HCT116 (cell line): Measurements from ENCODE around the gene RHBDL3. TPM values are rescaled to one million over a fixed set of nuclear protein-coding genes. Genes with fewer than 3 reads are reported as not detected.

Source experiments
- ATAC-seq: fragments of 200-7000 bp; cut with Tn5 transposase; 2 replicates; pipeline ENCODE4 v1.9.1; 2020; ENCODE audit warnings: mild to moderate bottlenecking, moderate library complexity
- BruUV-seq: library from RNA; stranded (reverse); fragments of 400-500 nt; replicated peaks from 2 replicates; lab custom pipeline; 2021; lab: Mats Ljungman, UMichigan
- CTCF ChIA-PET: fragments of 300-600 bp; sonication (Branson Sonifier 250); formaldehyde crosslinking; loops from one replicate; lab custom pipeline; 2021; ENCODE audit warnings: antibody characterized with exemption; lab: Charles Lee
- POLR2A ChIA-PET: fragments of 300-600, 350-600 bp; sonication (Branson Sonifier 250); formaldehyde crosslinking; loops from one replicate; lab custom pipeline; 2021; ENCODE audit warnings: antibody characterized with exemption; lab: Charles Lee
- RAD21 ChIA-PET, 2 experiments: fragments of 300-600 bp; sonication (Branson Sonifier 250); formaldehyde crosslinking; loops; one replicate each; lab custom pipeline; 2023; ENCODE audit warnings: low total read pairs in 2 of 2; ENCODE audit not compliant: uncharacterized antibody in 2 of 2, unreplicated experiment in 2 of 2, low non-redundant PET in 1 of 2; lab: Charles Lee
- DNase-seq: peaks from one replicate; pipeline ENCODE4 v3.0.0-alpha.2; 2010; ENCODE audit warnings: low read depth, low spot score
- H2AFZ ChIP-seq: fragments of 200-600 bp; shearing (Covaris generic), sonication (generic); 2 replicates; pipeline ENCODE4 v1.6.1; 2017; ENCODE audit warnings: low read depth, mixed run types, mixed read lengths, antibody characterized with exemption, low read length; ENCODE audit not compliant: poor library complexity, severe bottlenecking
- H3K27ac ChIP-seq: 2 replicates; pipeline ENCODE4 v1.5.1; 2012; ENCODE audit warnings: low read depth, low read length
- H3K27me3 ChIP-seq: fragments of 200-600 bp; sonication (generic); 2 replicates; pipeline ENCODE4 v1.6.1; 2016; ENCODE audit warnings: mixed run types, low read length, mixed read lengths; ENCODE audit not compliant: insufficient read depth
- H3K36me3 ChIP-seq, 2 experiments: fragments of 200-500 bp in 1 of 2; fragments of 200-600 bp in 1 of 2; sonication (Bioruptor generic) in 1 of 2; sonication (generic) in 1 of 2; 2 replicates each; pipeline versions ENCODE4 v1.5.1 to v1.6.1; 2014 to 2016; ENCODE audit warnings: low read length in 2 of 2, inconsistent platforms in 1 of 2, mixed read lengths in 1 of 2, mixed run types in 1 of 2; ENCODE audit not compliant: insufficient read depth in 2 of 2, control insufficient read depth in 1 of 2
- H3K4me1 ChIP-seq, 2 experiments: fragments of 200-600 bp in 1 of 2; sonication (generic) in 1 of 2; 2 replicates each; pipeline versions ENCODE4 v1.5.1 to v1.6.1; 2012 to 2017; ENCODE audit warnings: low read length in 2 of 2, inconsistent platforms in 1 of 2, mild to moderate bottlenecking in 1 of 2, mixed read lengths in 1 of 2, mixed run types in 1 of 2, moderate library complexity in 1 of 2; ENCODE audit not compliant: insufficient read depth in 2 of 2, control insufficient read depth in 1 of 2
- H3K4me2 ChIP-seq: fragments of 200-600 bp; sonication (generic); 2 replicates; pipeline ENCODE4 v1.6.1; 2017; ENCODE audit warnings: mixed run types, low read length, mixed read lengths
- H3K4me3 ChIP-seq, 2 experiments: fragments of 200-600 bp in 1 of 2; sonication (generic) in 1 of 2; replicated peaks in 1 of 2; 2 replicates each; pipeline ENCODE4 v1.5.1; 2011 to 2016; ENCODE audit warnings: low read length in 2 of 2, control low read depth in 1 of 2, low read depth in 1 of 2, mild to moderate bottlenecking in 1 of 2, mixed read lengths in 1 of 2, mixed run types in 1 of 2
- H3K79me2 ChIP-seq: fragments of 200-600 bp; sonication (generic); 2 replicates; pipeline ENCODE4 v1.6.1; 2017; ENCODE audit warnings: mild to moderate bottlenecking, mixed run types, low read length, moderate library complexity, mixed read lengths; ENCODE audit not compliant: insufficient read depth
- H3K9ac ChIP-seq: fragments of 200-600 bp; sonication (generic); 2 replicates; pipeline ENCODE4 v1.6.1; 2016; ENCODE audit warnings: low read length, mixed read lengths
- H3K9me2 ChIP-seq: fragments of 200-600 bp; sonication (generic), shearing (Covaris generic); 2 replicates; pipeline ENCODE4 v1.6.1; 2017; ENCODE audit warnings: mixed run types, mild to moderate bottlenecking, moderate library complexity; ENCODE audit not compliant: insufficient read depth
- H3K9me3 ChIP-seq, 2 experiments: fragments of 200-500 bp in 1 of 2; fragments of 200-600 bp in 1 of 2; sonication (Bioruptor generic) in 1 of 2; sonication (generic) in 1 of 2; 2 replicates each; pipeline ENCODE4 v1.6.1; 2014 to 2017; ENCODE audit warnings: low read length in 2 of 2, mixed read lengths in 2 of 2, inconsistent platforms in 1 of 2, low read depth in 1 of 2, mild to moderate bottlenecking in 1 of 2, mixed run types in 1 of 2, moderate library complexity in 1 of 2; ENCODE audit not compliant: control insufficient read depth in 1 of 2, insufficient read depth in 1 of 2
- H4K20me1 ChIP-seq: fragments of 200-600 bp; sonication (generic), shearing (Covaris generic); 2 replicates; pipeline ENCODE4 v1.6.1; 2017; ENCODE audit warnings: mixed run types, mild to moderate bottlenecking, moderate library complexity; ENCODE audit not compliant: insufficient read depth
- CBX3 ChIP-seq: IDR thresholded peaks from 2 replicates; pipeline ENCODE4 v1.6.1; 2012; ENCODE audit warnings: low read depth
- CEBPB ChIP-seq: IDR thresholded peaks from 2 replicates; pipeline ENCODE4 v1.6.1; 2012; ENCODE audit warnings: low read depth
- CTCF ChIP-seq, 3 experiments: fragments of 200-600 bp in 1 of 3; sonication (generic) in 1 of 3; IDR thresholded peaks in 2 of 3; conservative IDR thresholded peaks in 1 of 3; 2 replicates each; pipeline ENCODE4 v1.5.1; 2012 to 2017; ENCODE audit warnings: low read depth in 2 of 3, low read length in 2 of 3, antibody characterized with exemption in 1 of 3, borderline replicate concordance in 1 of 3, control low read depth in 1 of 3, mild to moderate bottlenecking in 1 of 3, mixed read lengths in 1 of 3, mixed run types in 1 of 3, moderate library complexity in 1 of 3; ENCODE audit not compliant: insufficient read depth in 1 of 3
- ELF1 ChIP-seq: IDR thresholded peaks from 2 replicates; pipeline ENCODE4 v1.6.1; 2012; ENCODE audit warnings: low read depth, borderline replicate concordance
- EZH2phosphoT487 ChIP-seq: fragments of 200-600 bp; IDR thresholded peaks from 2 replicates; pipeline ENCODE4 v1.6.1; 2018; ENCODE audit warnings: antibody characterized with exemption, borderline replicate concordance
- FOSL1 ChIP-seq: IDR thresholded peaks from 2 replicates; pipeline ENCODE4 v1.6.1; 2012; ENCODE audit warnings: low read depth
- JUND ChIP-seq: IDR thresholded peaks from 2 replicates; pipeline ENCODE4 v1.6.1; 2012
- POLR2A ChIP-seq: IDR thresholded peaks from 2 replicates; pipeline ENCODE4 v1.7.0; 2011; ENCODE audit warnings: borderline replicate concordance; ENCODE audit not compliant: insufficient read depth, insufficient read length; ENCODE audit errors: extremely low read depth
- POLR2AphosphoS5 ChIP-seq: IDR thresholded peaks from 2 replicates; pipeline ENCODE4 v1.6.1; 2011; ENCODE audit warnings: mild to moderate bottlenecking, low read depth, low read length, moderate library complexity
- RAD21 ChIP-seq: IDR thresholded peaks from 2 replicates; pipeline ENCODE4 v1.6.1; 2012; ENCODE audit warnings: low read depth, mild to moderate bottlenecking
- REST ChIP-seq: IDR thresholded peaks from 2 replicates; pipeline ENCODE4 v1.6.1; 2012; ENCODE audit warnings: low read depth
- SIN3A ChIP-seq: IDR thresholded peaks from 2 replicates; pipeline ENCODE4 v1.6.1; 2012; ENCODE audit warnings: low read depth
- SP1 ChIP-seq: IDR thresholded peaks from 2 replicates; pipeline ENCODE4 v1.6.1; 2012; ENCODE audit warnings: low read depth
- SRF ChIP-seq: IDR thresholded peaks from 2 replicates; pipeline ENCODE4 v1.6.1; 2012; ENCODE audit warnings: low read depth
- TCF7L2 ChIP-seq: IDR thresholded peaks from 2 replicates; pipeline ENCODE4 v1.7.0; 2011; ENCODE audit warnings: borderline replicate concordance, inconsistent platforms; ENCODE audit not compliant: insufficient read depth, insufficient read length; ENCODE audit errors: extremely low read depth
- YY1 ChIP-seq: IDR thresholded peaks from 2 replicates; pipeline ENCODE4 v1.6.1; 2011; ENCODE audit warnings: low read length, low read depth, moderate library complexity, mild to moderate bottlenecking; ENCODE audit not compliant: insufficient replicate concordance; ENCODE audit errors: extremely low read depth
- ZBTB33 ChIP-seq: IDR thresholded peaks from 2 replicates; pipeline ENCODE4 v1.6.1; 2011; ENCODE audit warnings: mild to moderate bottlenecking, low read length, moderate library complexity; ENCODE audit not compliant: insufficient replicate concordance; ENCODE audit errors: extremely low read depth
- ZNF274 ChIP-seq: fragments of 200-500 bp; sonication (Bioruptor generic); IDR thresholded peaks from 2 replicates; pipeline ENCODE4 v1.6.1; 2014; ENCODE audit warnings: mild to moderate bottlenecking, low read depth, low read length, inconsistent platforms
- intact Hi-C: fragments of 100-400 bp; cut with micrococcal nuclease; formaldehyde crosslinking; loops from 2 replicates; pipeline ENCODE4 v1.10.0; 2022
- total RNA-seq: library from RNA; stranded (reverse); gene quantifications from one replicate; pipeline ENCODE4 v1.2.1, GENCODE V29; 2021; ENCODE audit not compliant: unreplicated experiment

The RHBDL3 gene
- total RNA-seq, 1 experiment from 2014 or later, result 4.0 TPM

- RAD21 ChIA-PET, result no interaction called here
- TF ChIP-seq CEBPB (no peak), SIN3A (no peak), SRF (no peak), YY1 (no peak), REST (no peak), TCF7L2 (no peak), EZH2phosphoT487 (no peak), ZBTB33 (no peak), SP1 (no peak), FOSL1 (no peak), CBX3 (no peak), JUND (no peak), POLR2AphosphoS5 (no peak), CTCF (IDR thresholded peaks at IDR 0.05 in 2 of 3, conservative IDR thresholded peaks at IDR 0.05 in 1 of 3; ENCODE audit: borderline replicate concordance in 1 of 3, insufficient read depth in 1 of 3, low read depth in 2 of 3, low read length in 2 of 3) (no peak), ELF1 (no peak), RAD21 (no peak), POLR2A (no peak), ZNF274 (no peak)
- TF ChIP-seq, all 23 proteins: peak for 0
- Histone ChIP-seq H3K4me1 (peaks cover 0 to 5% of the 10 kb centered on the region in 2 experiments; a peak in 1 of 4 replicates), H3K36me3 (no peaks in the 10 kb centered on the region), H3K9ac (no peak overlapping the region), H3K9me3 (no peaks in the 10 kb centered on the region), H3K79me2 (no peaks in the 10 kb centered on the region), H2AFZ (no peak overlapping the region), H3K4me3 (no peak overlapping the region), H4K20me1 (no peaks in the 10 kb centered on the region), H3K9me2 (no peaks in the 10 kb centered on the region), H3K27me3 (no peaks in the 10 kb centered on the region), H3K27ac (no peak overlapping the region), H3K4me2 (no peak overlapping the region)
- BruUV-seq, result no TSS peak
- intact Hi-C loops, result no loop called here
- ATAC-seq (peak; percentile 32; the same call in 1 of the 2 replicates), DNase-seq (no peak)
- ChIA-PET CTCF (no interaction called here), POLR2A (no interaction called here)
Observed at GRCh38 chr17:32281011-32281451, 15.4 kb downstream of the RHBDL3 start.
